GM21423 (cell line): ENCODE measurements around the gene ITGB1BP1.
A peak's percentile ranks its signal among the peaks of the same experiment; 100 is the strongest.

Experiments
- ATAC-seq: cut with Tn5 transposase; IDR thresholded peaks from one replicate; pipeline ENCODE4 v1.9.1; 2021; ENCODE audit warnings: mild to moderate bottlenecking, moderate library complexity; ENCODE audit not compliant: unreplicated experiment

ITGB1BP1 gene

GRCh38 chr2:9423100-9423921, at the start of gene ITGB1BP1, which contains the start of gene CPSF3:
TSS of gene ITGB1BP1 (minus strand) at chr2:9423528. CDS start at chr2:9418697, 4,831 bp downstream.
TSS of gene CPSF3 (plus strand) at chr2:9423654. CDS start at chr2:9423774, 120 bp downstream.
- peak; percentile 83 for ATAC-seq

- ATAC-seq = no peak
Measured at GRCh38 chr2:9472511-9472910, 49.2 kb upstream of the ITGB1BP1 start.

GRCh38 chr2:9471206-9471605, 47.9 kb upstream of the ITGB1BP1 start:
- no peak for ATAC-seq

GRCh38 chr2:9467687-9468086, 44.4 kb upstream of the ITGB1BP1 start:
- ATAC-seq = no peak

- ATAC-seq = no peak
Measured at GRCh38 chr2:9466147-9466683, 42.9 kb upstream of the ITGB1BP1 start.

- no peak for ATAC-seq
Measured at GRCh38 chr2:9465170-9465569, 41.8 kb upstream of the ITGB1BP1 start.

GRCh38 chr2:9463698-9464034, 40.3 kb upstream of the ITGB1BP1 start:
- no peak for ATAC-seq

- ATAC-seq = no peak
Measured at GRCh38 chr2:9462886-9463697, 39.8 kb upstream of the ITGB1BP1 start.

GRCh38 chr2:9462313-9462712, 39.0 kb upstream of the ITGB1BP1 start:
- no peak for ATAC-seq

GRCh38 chr2:9461079-9461478, 37.8 kb upstream of the ITGB1BP1 start:
- no peak for ATAC-seq

GRCh38 chr2:9460441-9461017, 37.2 kb upstream of the ITGB1BP1 start:
- no peak for ATAC-seq

GRCh38 chr2:9451231-9451630, 27.9 kb upstream of the ITGB1BP1 start:
- ATAC-seq = no peak

GRCh38 chr2:9445089-9445488, 21.8 kb upstream of the ITGB1BP1 start:
- no peak for ATAC-seq

- no peak for ATAC-seq
Measured at GRCh38 chr2:9443526-9443925, 20.2 kb upstream of the ITGB1BP1 start.

- ATAC-seq = no peak
Measured at GRCh38 chr2:9441556-9441955, 18.2 kb upstream of the ITGB1BP1 start.

- no peak for ATAC-seq
Measured at GRCh38 chr2:9440058-9440727, 16.9 kb upstream of the ITGB1BP1 start.

GRCh38 chr2:9439536-9439935, 16.2 kb upstream of the ITGB1BP1 start:
- no peak for ATAC-seq

GRCh38 chr2:9434489-9434888, 11.2 kb upstream of the ITGB1BP1 start:
- ATAC-seq = no peak

- no peak for ATAC-seq
Measured at GRCh38 chr2:9430316-9431293, 7.3 kb upstream of the ITGB1BP1 start.
